COR-L47 (cell line): ENCODE measurements around the gene IFI27L1.

Experiments used
- DNase-seq: peaks from one replicate; lab custom pipeline; 2025; lab: John Stamatoyannopoulos, UW

The IFI27L1 gene

DNA sequence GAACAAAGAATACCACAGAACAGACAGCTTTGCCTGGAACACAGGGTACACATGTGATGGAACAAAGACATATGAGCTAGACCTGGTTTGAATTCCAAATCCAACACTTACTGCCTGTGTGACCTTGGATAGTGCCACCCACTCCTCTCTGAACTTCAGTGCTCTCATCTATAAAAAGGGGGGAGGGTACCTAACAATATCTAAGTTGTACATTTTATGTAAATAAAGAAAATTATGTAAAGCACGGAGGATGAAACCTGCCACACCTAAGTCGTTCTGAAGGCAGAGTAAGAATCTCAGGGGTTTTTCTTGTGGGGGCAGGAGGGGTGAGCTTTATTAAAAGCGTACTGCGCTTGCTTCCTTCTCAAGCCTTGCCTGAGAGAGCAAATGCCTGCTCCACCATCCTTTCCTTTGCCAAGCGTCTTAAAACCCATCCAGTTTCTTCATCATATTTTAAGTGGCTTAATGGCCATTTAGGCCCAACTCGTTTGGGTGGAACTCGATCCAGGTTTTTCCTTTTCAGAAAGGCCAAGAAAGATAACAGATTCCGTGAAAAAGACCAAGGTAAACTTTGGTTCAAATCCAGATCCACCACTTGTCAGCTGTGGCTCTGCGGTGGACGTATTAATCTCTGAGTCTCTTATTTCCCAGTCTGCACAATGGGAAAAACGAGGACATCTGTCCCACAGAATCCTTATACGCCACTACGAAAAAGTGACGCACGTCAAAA lies 1.1 kb upstream of the IFI27L1 start:
- DNase-seq: no peak

DNA sequence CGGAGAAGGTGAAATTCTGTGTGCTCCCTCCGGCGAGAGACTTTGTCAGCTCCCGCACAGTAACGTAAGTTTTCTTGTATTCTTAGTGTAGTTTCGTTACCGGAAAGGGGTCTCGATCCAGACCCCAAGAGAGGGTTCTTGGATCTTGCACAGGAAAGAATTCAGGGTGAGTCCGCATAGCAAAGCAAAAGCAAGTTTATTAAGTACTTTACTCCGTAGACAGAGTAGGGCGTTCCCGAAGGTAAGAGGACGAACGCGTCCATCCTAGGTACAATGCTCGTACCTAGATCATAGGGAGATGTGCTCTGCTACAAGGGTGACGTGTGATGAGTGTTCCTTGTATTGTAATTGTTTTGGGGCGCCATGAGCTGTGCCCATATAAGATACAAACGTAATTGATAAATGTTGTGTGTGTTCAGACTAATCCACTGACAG lies 293 bp downstream of the IFI27L1 start:
- DNase-seq: peak; percentile 38

DNA sequence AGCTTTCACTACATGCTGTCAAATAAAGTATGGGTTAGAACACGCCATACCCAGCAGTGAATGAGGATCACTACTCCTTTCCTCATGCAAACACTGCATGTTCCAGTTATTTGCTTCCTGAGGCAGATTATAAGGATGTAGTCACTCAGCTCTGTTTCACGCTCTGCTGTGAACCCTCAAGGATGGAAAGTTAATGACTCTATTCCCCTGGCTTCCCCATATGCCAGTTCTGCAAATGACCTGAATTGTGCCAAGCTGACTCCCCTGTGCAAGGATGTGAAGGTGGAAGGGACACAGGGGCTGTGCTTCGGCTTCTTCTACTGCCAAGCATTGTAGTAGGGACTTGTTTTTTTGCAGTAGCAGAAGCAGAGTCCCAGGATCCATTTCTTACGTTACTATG lies 6.8 kb downstream of the IFI27L1 start:
- no peak for DNase-seq

DNA sequence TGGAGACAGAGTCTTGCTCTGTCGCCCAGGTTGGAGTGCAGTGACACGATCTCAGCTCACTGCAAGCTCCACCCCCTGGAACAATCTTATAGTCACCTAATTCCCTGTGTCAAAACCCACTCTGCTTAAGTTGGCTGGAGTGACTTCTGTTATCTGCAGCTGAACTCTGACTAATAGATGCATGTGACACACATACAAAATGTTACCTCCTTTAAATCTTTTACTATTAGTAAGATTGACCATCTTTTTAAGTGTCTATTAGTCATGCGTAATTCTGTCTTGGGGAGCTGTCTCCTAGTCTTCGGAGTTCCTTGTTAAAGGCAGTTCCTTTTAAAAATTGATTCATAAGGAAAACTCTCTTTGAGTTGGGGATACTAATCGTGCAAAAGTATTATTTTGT lies 7.4 kb downstream of the IFI27L1 start:
- no peak for DNase-seq

DNA sequence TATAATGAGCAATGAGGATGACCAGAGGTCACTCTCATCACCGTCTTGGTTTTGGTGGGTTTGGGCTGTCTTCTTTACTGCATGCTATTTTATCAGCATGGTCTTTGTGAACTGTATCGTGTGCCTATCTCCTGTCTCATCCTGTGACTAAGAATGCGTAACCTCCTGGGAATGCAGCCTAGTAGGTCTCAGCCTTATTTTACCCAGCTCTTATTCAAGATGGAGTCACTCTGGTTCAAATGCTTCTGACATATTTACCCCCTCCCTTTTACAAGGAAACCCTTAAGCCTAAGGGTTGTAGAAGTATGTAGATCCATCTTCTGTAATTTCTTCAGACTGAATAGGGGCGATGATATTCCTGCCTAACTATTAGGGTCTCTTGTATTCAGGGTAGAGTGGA lies 8.4 kb downstream of the IFI27L1 start:
- no peak for DNase-seq

DNA sequence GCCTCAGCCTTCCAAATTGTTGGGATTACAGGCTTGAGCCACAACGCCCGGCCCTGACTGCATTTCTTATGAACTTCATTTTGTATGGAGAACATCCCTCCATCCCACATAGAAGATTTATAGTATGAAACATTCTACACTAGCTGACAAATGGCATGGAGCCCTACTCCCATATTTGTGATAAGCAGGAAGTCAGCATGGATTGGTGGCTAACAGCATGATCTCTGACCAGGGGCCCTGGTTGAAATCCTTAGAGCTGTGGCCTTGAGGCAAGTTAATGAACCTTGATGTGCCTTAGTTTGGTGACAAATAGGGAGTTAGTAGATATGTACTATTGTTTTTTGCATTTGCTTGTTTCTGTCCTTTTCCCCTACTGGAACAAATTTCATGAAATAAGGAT lies 12.3 kb downstream of the IFI27L1 start:
- DNase-seq: no peak

DNA sequence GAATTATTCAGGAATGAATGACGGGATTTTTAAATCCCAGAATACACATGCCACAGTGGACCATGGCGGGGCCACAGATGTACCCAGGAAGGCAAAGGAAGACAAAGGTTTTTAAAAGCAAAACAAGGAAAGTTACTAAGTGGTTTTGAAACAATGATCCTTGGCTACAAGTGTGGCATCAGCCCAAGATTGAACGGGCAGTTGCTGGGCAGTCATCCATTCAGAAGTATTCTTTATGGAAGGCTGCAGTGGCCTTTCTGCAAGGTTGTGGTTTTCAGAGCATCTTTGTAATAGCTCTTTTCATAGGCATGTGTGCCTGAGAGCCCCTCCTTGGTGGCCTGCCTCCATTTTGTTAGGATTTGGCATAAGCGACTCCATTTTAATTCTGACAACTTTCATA lies 16.0 kb downstream of the IFI27L1 start:
- no peak for DNase-seq

DNA sequence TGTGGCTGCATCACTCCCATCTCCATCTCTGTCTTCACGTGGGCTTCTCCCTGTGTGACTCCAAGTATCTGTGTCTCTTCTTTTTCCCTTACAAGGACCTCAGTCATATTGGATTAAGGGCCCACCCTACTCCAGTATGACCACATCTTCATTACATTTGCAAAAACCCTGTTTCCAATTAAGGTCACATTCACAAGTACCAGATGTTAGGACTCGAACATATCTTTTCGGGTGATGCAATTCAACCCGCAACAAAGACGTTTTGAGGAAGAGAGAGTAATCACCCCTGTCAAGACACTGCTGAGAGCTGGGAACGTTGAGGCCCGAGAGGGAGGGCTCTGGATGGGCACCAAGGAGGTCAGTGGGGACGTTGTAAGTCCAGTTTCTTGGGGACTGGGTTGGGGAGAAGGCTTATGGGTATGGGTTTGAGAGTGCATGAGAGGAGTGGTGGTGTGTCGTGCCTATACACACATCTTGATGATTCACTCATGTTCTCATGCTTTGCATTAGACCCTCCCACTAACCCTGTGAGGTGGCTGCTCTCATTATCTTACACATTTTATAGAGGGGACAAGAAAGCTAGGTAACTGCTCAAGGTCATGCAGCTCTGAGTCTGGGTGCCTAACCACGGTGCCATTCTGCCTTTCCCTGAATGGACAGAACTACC lies 17.3 kb downstream of the IFI27L1 start:
- DNase-seq: no peak

DNA sequence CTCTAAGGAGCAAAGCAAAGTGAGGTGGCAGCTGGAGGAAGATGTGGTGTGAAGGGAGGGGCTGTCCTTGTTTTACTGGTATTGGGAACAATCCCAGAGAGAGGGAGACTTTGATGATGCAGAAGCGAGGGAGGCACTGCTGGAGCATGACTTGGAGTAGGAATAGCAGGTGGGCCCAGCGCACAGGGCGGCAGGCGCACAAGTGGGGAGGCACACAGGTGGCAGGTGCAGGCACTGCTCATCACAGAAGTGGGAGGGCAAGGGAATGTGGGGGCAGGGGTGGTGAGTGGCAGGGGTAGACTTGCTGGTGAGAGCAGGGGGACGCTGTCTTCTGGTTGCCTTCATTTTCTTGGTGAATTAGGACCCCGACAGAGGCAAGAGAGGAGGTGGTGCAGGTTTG lies 17.9 kb downstream of the IFI27L1 start:
- no peak for DNase-seq

DNA sequence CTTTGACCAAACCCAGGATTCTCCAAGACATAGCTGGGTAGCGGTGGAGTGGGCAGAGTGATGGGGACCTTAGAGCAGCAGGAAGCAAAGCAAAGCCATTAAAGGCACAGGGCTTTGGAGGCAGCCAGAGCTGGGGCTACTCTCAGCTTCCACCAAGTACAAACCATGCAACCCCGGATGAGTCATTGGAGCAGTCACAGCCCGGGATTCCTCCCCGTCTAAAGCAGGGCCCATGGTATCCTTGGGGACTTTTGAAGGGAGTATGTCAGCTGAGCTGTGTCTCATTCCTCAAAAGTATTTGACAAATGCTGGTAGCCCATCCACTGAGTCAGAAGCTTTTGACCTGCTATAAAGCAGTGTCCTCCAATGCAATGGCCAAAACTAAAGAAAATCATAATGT lies 19.7 kb downstream of the IFI27L1 start:
- DNase-seq: no peak

DNA sequence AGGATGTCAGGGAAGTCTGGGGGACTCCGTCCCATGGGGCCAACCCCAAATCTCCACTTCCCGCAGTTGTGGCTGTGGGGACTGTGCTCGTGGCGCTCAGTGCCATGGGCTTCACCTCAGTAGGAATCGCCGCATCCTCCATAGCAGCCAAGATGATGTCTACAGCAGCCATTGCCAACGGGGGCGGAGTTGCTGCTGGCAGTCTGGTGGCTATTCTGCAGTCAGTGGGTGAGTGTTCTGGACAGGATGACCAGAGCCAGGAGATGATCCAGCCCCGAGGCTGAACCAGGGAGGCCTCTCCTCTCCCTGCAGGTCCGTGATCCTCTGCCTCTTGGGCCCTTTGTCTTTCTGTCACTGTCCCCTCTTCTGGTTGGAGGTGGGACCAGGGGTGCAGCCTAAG lies 20.6 kb downstream of the IFI27L1 start:
- no peak for DNase-seq

DNA sequence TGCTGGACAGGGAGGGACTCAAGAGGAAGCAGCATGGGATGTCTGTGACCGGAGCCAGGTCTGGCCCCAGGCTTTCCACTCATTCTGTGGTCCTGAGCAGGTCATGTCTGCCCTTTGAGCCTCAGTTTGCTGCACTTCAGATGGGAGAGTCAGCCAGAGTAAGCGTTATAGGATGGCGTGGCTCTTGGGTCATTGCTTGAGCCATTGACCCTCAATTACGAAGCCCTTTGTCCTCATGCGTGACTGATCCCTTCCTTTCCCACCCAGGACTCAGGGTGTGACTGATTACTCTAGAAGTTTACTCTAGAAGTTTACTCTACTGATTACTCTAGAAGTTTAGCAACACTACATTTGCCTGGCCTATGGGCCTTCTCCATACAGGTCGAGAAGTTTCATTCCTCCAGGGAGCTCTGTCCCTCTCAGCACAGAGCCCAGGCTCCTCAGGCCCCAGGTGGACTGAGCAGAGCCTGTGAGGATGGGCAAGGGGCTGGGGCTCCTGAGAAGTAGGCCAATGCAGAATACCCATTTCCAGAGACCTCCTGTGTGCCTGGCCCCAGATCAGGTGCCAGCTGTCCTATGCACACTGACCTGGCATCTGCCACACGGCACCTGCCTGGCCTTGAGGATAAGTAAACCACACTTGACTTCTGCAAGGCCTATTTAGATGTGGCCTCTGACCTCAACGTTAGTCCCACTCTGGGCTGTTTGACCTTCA lies 21.8 kb downstream of the IFI27L1 start:
- DNase-seq: no peak

DNA sequence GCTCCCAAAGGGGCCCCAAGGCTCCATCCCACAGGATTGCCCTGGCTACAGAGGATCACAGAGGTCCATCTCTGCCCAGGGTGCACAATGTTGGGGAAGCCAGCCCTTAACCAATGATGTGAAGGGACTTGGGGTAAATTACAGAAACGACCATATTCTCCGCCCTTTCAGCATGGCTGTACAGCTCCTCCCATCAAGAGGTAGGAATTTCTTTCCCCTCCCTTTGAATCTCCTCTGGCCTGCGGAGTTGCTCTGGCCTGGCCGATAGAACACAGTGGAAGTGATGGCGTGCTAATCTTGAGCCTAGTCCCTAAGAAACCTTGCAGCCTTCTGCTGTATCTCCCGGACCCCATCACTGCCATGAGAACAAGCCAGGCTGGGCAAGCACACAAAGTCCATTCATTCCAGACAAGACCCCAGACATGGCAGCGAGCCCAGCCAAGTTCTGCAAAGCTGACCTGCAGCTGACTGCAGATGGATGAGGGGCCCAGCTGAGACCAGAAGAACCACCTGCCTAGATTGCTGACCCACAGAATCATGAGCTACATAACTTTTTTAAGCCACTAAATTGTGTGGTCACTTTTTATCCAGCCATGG lies 22.5 kb downstream of the IFI27L1 start:
- DNase-seq: no peak

DNA sequence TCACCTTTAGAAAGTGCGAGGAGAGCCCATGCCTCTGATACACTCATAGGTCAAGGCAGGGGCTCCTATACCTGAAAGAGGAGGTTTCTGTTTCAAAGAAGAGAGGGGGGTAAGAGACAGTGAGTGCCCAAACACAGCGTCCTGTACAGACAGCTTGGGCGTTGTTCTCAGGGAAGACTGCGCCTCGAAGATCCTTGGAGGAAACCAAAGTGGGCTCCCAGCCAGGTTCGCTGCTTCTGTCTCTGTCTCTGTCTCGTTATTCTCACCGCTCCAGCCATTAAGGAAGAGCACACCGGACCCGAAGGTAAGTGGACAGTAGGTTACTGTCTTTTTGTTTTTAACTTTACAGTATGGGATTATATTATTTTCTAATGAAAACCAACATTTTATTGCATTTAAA lies 23.6 kb downstream of the IFI27L1 start:
- no peak for DNase-seq

DNA sequence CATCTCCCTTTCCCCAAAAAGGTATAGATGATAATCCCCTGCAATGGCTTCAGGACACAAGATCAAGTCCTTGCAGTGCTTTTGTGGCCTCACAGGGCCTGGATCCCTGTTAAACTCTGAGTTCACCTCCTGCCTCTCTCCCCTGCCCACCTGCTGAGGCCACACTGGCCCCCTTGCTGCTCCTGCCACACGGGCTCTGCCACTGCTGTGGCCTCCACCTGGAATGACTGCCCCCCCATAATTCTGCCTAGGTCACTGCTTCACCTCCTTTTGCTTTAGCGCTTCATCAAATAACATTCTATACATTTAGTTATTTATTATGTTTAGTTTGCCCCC lies 28.8 kb downstream of the IFI27L1 start:
- no peak for DNase-seq

DNA sequence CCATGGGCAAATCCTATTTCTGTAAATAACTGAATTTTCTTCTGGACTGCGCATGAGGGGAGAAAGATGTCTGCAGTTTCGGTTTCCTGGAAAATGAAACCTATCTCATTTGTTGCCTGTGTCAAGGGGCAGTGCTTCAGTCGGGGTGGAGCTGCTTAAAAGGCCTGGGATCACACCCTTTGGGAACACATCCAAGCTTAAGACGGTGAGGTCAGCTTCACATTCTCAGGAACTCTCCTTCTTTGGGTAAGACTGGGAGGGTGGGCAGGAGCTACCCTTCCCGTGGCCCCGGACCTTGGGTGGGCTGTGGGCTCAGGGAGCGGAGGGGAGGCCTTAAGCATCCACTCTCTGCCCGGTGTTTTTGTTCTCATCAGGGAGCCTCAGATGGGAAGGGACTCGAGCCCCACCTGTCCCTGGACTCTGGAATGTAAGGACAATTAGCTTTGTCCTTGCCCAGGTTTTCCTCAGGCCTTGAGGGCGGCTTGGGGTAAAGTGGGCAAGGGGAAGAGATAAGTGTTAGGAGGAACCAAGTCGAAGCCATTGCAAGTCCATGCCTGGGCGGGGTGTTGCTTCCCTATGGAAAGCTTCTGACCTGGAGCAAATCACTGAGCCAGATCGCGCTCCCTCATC lies 29.6 kb downstream of the IFI27L1 start, which contains the start of gene IFI27:
Gene IFI27 (plus strand): TSS at position 185 of the 630 bp plus-strand sequence.
- no peak for DNase-seq

DNA sequence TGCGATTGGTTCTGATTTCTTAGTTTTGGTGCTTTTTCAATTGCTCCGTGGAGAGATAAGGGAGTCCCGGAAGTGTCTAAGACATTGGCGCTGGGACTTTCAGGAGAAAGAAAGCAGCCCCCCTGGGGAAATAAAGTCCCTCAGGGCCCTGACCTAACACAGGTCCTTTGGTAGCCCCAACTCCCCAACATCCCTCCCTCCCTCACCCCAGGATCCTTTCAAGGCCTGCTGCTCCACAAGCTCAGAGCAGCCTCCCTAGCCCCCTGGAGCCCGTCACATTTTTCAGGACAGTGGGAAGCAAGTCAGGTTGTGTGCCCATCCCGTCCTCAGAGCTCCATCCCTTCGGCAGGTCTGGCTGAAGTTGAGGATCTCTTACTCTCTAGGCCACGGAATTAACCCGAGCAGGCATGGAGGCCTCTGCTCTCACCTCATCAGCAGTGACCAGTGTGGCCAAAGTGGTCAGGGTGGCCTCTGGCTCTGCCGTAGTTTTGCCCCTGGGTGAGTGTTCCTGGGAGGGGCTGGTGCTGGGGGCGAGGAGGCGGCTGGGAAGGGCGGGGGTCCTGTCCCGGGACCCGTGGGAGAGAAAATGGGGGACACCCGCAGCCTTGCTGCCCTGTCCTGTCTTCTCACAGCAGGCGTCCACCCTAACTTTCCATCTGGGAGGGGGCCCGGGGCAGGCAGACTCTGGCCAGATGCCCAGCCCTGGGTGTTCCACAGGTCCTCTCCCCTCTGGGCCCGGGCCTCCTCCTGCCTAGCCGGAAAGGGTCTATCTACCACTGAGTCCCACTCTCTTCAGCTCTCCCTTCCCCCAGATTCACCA lies 30.4 kb downstream of the IFI27L1 start:
- DNase-seq: no peak

DNA sequence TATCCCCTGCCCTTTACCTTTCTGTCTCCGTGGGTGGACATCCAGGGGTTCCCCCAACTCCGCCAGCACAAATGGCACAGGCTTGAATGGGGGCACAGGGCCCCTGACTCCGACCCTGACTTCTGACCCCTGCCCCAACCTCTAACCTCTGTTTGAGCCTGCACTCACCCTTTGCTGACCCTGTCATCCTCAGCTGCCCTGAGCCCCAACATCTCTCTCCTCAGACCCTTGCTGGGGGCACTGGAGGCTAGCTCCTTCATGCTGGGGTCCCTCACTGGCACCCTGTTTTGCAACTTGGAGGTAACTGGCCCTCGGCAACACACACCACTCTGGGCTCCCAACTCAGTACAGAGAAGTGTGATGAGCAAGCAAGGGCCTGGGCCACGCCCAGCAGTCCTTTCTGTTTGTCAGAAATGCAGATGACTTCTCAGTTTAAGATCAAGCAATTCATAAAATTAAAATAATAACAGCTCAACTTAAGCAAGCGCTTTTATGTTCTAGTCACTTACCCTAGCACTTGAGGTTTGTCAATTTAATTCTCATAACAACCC lies 31.5 kb downstream of the IFI27L1 start:
- DNase-seq: no peak

DNA sequence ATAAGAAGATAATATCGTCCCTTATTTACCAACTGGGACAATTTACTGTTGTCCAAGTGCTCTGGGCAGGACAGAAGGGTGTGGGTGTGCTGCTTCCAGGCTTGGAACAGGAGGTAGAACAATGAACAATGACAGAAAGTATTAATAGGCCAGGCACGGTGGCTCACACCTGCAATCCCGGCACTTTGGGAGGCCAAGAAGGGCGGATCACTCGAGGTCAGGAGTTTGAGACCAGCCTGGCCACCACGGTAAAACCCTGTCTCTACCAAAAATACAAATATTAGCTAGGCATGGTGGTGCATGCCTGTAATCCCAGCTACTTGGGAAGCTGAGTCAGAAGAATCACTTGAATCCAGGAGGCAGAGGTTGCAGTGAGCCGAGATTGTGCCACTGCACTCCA lies 32.0 kb downstream of the IFI27L1 start:
- DNase-seq: no peak

DNA sequence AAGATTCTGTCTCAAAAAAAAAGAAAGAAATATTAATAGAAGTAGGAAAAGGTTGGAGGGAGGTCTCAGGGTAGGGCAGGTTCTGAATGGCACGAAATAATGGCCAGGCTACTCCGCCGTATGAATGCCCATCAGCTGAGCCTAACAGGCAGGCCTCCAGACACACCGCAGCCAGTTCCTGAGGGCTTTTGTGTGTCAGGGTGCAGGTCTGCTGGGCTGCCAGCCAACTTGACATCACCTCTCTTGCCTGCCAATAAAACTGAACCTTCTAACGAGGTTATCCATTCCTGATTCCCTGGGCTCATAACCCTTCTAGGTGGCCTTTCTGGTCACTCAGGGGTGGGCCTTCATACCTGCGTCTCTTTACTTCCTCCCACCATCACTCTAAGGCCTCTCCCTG lies 32.4 kb downstream of the IFI27L1 start:
- no peak for DNase-seq

DNA sequence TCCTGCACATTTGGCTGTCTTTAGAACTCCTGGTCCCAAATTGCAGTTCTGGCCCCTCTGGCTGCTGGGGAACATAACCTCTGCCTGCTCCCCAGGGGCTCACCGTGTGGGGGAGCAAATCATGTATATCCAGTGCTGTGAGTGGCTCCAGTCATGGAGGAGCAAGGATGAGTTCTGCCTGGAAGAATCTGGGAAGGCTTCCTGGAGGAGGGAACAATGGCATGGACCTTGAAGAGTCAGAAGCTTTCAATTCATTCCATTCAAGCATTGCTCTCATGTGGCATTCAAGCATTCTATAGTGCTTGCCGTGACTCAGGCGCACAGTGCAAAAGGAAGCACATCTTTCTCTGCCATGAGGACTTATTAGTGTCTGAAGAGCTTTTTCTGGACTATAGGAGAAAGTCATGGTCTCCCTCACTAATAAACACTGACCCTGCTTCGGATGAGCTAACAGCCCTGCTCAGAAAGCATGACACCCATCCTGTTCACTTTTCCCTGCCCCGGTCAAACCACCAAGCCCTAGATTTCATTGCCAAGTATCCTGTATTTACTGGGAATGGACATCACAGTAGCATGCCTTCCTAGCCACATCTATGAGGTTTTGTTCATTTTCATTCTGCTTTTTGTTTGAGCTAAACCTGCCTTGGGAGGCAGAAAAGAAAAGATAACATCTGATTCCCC lies 32.9 kb downstream of the IFI27L1 start:
- no peak for DNase-seq
